Heart right ventricle (tissue), 16 donors: ENCODE data around the gene RASGRP2. TPM values are rescaled to one million over a fixed set of nuclear protein-coding genes. Genes with fewer than 3 reads are reported as not detected.
A peak's percentile ranks its signal among the peaks of the same experiment; 100 is the strongest.

Experiments
- ATAC-seq, 8 donors: fragments of 200-7000 bp; cut with Tn5 transposase; one replicate each; pipeline ENCODE4 v1.9.1; 2020; ENCODE audit warnings: mild to moderate bottlenecking in 8 of 8, moderate library complexity in 8 of 8, moderate number of reproducible peaks in 1 of 8
- DNase-seq, 2 donors: peaks; one replicate each; pipeline ENCODE4 v3.0.0-alpha.2; 2020
- H3K27ac ChIP-seq, 10 donors: fragments of 200-600 bp; sonication (generic) in 2 of 10; one replicate each; pipeline versions ENCODE4 v1.5.0 to v1.8.0; 2020 to 2022; ENCODE audit warnings: mild to moderate bottlenecking in 3 of 10
- H3K27me3 ChIP-seq, 7 donors: fragments of 200-600 bp; one replicate each; pipeline ENCODE4 v1.8.0; 2021 to 2022; ENCODE audit warnings: mild to moderate bottlenecking in 2 of 7
- H3K36me3 ChIP-seq, 9 donors: fragments of 200-600 bp; sonication (generic) in 1 of 9; one replicate each; pipeline versions ENCODE4 v1.5.0 to v1.8.0; 2020 to 2022; ENCODE audit warnings: mild to moderate bottlenecking in 2 of 9
- H3K4me1 ChIP-seq, 9 donors: fragments of 200-600 bp; sonication (generic) in 1 of 9; one replicate each; pipeline versions ENCODE4 v1.5.0 to v1.8.0; 2020 to 2022; ENCODE audit warnings: mild to moderate bottlenecking in 4 of 9
- H3K4me3 ChIP-seq, 10 donors: fragments of 200-600 bp; sonication (generic) in 2 of 10; one replicate each; pipeline versions ENCODE4 v1.5.0 to v1.8.0; 2020 to 2022; ENCODE audit warnings: mild to moderate bottlenecking in 7 of 10, moderate library complexity in 2 of 10
- H3K9me3 ChIP-seq, 11 donors: fragments of 200-600 bp in 10 of 11; sonication (generic) in 2 of 11; one replicate each; pipeline versions ENCODE4 v1.5.0 to v1.8.0; 2013 to 2022; ENCODE audit warnings: mild to moderate bottlenecking in 2 of 11, control low read depth in 1 of 11, moderate library complexity in 1 of 11
- CTCF ChIP-seq, 9 donors: fragments of 200-600 bp; sonication (generic) in 2 of 9; IDR thresholded peaks; one replicate each; pipeline versions ENCODE4 v1.5.0 to v1.8.0; 2021 to 2022; ENCODE audit warnings: antibody characterized with exemption in 9 of 9, mild to moderate bottlenecking in 5 of 9, moderate library complexity in 1 of 9
- WGBS, 2 donors: extraction: QIAGEN DNeasy Blood & Tissue Kit; methylation state at CpG; one replicate each; pipeline ENCODE4 v1.1.7; 2013; ENCODE audit warnings: inconsistent platforms in 1 of 2; 5-methylcytosine and 5-hydroxymethylcytosine counted together
- intact Hi-C, 10 donors: fragments of 100-400 bp; cut with DNase I; formaldehyde crosslinking; loops; one replicate each; pipeline versions ENCODE4 v1.11.1 to v1.14.2; 2022
- polyA plus RNA-seq, 2 donors: library from polyadenylated mRNA; stranded (reverse); fragments of 200-250 nt; gene quantifications; one replicate each; pipeline ENCODE4 v1.2.3, GENCODE V29; 2013
- total RNA-seq, 10 donors: library from RNA; stranded (reverse); fragmentation: NEBNext Ultra II Directional in 3 of 10; extraction: Animal tissue kit (Norgen Biotek cat#: 25700) in 3 of 10; gene quantifications; one replicate each; pipeline versions ENCODE4 v1.2.1 to v1.2.4, GENCODE V29; 2021 to 2023
- donor health status: Arrhythmogenic right ventricular cardiomyopathy.
- donor health status: ischemic (EF 13 %, LVEDD 7.1; RV severe dilation, severe dysfunction).
- donor health status: healthy with polysubstance abuse.
- donor health status: DM: no; HTN: yes; CAD: no.
- donor health status: DM: no; HTN: no; CAD: no.
- donor health status: ischemic (EF 25% LVEDD 6.9; RV normal size, moderate dysfunction).
- donor health status: ischemic (EF 25% LVEDD 5.7; RV mildly dilated, moderate dysfunction).
- donor health status: healthy.
- donor health status: DM: yes; HTN: yes; CAD: no.
- donor health status: Ischemic cardiomyopathy.
- donor health status: ischemic (EF 35%, LVEDD 5.7; RV mildly dilated, moderate dysfunction).
- donor health status: nonischemic (EF 11% LVEDD 7.7; RV severe dilation, severe dysfunction).
- donor health status: DM: yes; HTN: yes; CAD: no.
- donor health status: PGD.
- donor health status: ischemic (EF 29% LVEDD 5.4; RV normal size, mild dysfunction).
- donor health status: nonischemic (EF 23%, LVEDD 6.1; RV moderate dilation, normal function).

Gene RASGRP2
- total and polyA plus RNA-seq, 12 donors: 18.9 to 128 (median 27.3) TPM

- no peak overlapping the region for H3K4me3 ChIP-seq
- WGBS, 2 donors: 83 to 88% methylated on average over 21 of the region's 21 CpGs
- DNase-seq (no peak), ATAC-seq (peak in 2 of 8 donors; percentile 7 to 11)
- intact Hi-C loops: no loop called here
- TF ChIP-seq CTCF (IDR thresholded peaks at IDR 0.05): no peak
- H3K36me3 ChIP-seq: peaks cover 0 to 38% (median 10%) of the 10 kb centered on the region in 9 donors
- H3K27me3 ChIP-seq: no peaks in the 10 kb centered on the region
- no peaks in the 10 kb centered on the region for H3K9me3 ChIP-seq
- H3K27ac ChIP-seq: no peak overlapping the region
- H3K4me1 ChIP-seq: peaks cover 8 to 33% (median 12%) of the 10 kb centered on the region in 9 donors
These were observed 11.1 kb upstream of the RASGRP2 start for GRCh38 chr11:64754919-64755662.

- Histone ChIP-seq H3K36me3 (peaks cover 0 to 44% (median 10%) of the 10 kb centered on the region in 9 donors), H3K9me3 (no peaks in the 10 kb centered on the region), H3K27ac (no peak overlapping the region), H3K4me3 (no peak overlapping the region), H3K27me3 (no peaks in the 10 kb centered on the region), H3K4me1 (peaks cover 0 to 25% (median 5%) of the 10 kb centered on the region in 9 donors)
- no peak for ATAC-seq
- intact Hi-C loops: no loop called here
- TF ChIP-seq CTCF (IDR thresholded peaks at IDR 0.05): no peak
- no peak for DNase-seq
- 83 to 84% methylated on average over 26 of the region's 26 CpGs for WGBS, 2 donors
These were observed 10.4 kb upstream of the RASGRP2 start for GRCh38 chr11:64754124-64754918.

GRCh38 chr11:64753380-64754123 is 9.6 kb upstream of the RASGRP2 start:
- WGBS, 2 donors: 95 to 97% methylated on average over 42 to 43 of the region's 43 CpGs
- ATAC-seq: no peak
- Histone ChIP-seq H3K36me3 (peaks cover 0 to 48% (median 10%) of the 10 kb centered on the region in 9 donors), H3K4me1 (peaks cover 0 to 17% (median 0%) of the 10 kb centered on the region in 9 donors), H3K9me3 (no peaks in the 10 kb centered on the region), H3K27ac (no peak overlapping the region), H3K4me3 (no peak overlapping the region), H3K27me3 (no peaks in the 10 kb centered on the region)
- intact Hi-C loops: no loop called here
- no peak for TF ChIP-seq CTCF (IDR thresholded peaks at IDR 0.05)
- DNase-seq: no peak

- intact Hi-C loops: no loop called here
- Histone ChIP-seq H3K27ac (no peak overlapping the region), H3K36me3 (peaks cover 0 to 49% (median 10%) of the 10 kb centered on the region in 9 donors), H3K4me1 (peaks cover 0 to 16% (median 0%) of the 10 kb centered on the region in 9 donors), H3K4me3 (no peak overlapping the region), H3K9me3 (no peaks in the 10 kb centered on the region), H3K27me3 (no peaks in the 10 kb centered on the region)
- TF ChIP-seq CTCF (IDR thresholded peaks at IDR 0.05): no peak
- DNase-seq: no peak
- ATAC-seq: no peak
- WGBS, 2 donors: 96% methylated on average over 7 of the region's 7 CpGs
These were observed 9.1 kb upstream of the RASGRP2 start for GRCh38 chr11:64753019-64753379.
